Measurements from ENCODE around the gene GABRQ. TPM values are rescaled to one million over a fixed set of nuclear protein-coding genes. Genes with fewer than 3 reads are reported as not detected.
"Not testable (repeated sequence)": the region's sequence is repeated elsewhere in the genome, so short reads cannot be mapped to it uniquely, and the experiment has no call there.

GABRQ gene
- total RNA-seq, 1 experiment from 2014 or later = 3.9 TPM

DNA sequence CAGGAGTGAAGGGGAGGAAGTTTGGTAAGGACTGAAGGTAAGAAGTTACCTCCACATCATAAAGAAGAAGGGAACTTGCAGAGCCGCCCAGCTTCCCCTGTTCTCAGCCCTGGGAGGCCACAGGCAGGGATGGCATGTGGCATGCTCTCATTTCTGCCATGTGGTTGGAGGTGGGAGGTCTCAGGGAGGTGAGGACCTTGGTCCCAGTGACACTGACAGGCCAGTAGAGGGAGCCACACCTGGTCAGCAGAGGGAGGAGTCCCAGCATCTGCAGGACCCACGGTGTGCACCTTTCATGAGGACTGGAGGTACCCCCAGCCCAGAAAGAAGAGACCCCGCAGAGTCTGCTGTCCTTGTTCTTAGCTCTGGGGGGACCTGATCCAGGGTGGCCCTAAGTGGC, 43.3 kb downstream of the GABRQ start:
- not testable (repeated sequence) for H2AK5ac ChIP-seq (ENCODE audit: insufficient read length, low read length); H3K9ac ChIP-seq (ENCODE audit: extremely low read depth, insufficient read length, low read length); H4K8ac ChIP-seq (replicated peaks; ENCODE audit: insufficient read length, low read depth, low read length); H2BK120ac ChIP-seq (ENCODE audit: low read depth, low read length, poor library complexity, severe bottlenecking); H2BK5ac ChIP-seq (ENCODE audit: insufficient read length, low read length); H2BK12ac ChIP-seq (ENCODE audit: insufficient read length, low read depth, low read length); H3K4me3 Mint-ChIP-seq; H2AFZ ChIP-seq (ENCODE audit: low read length); H3K23ac ChIP-seq (ENCODE audit: insufficient read length, low read depth, low read length); H4K91ac ChIP-seq (ENCODE audit: insufficient read length, low read depth, low read length); H3K79me2 ChIP-seq (ENCODE audit: insufficient read depth, low read length); H3K36me3 Mint-ChIP-seq (ENCODE audit: insufficient read depth in 1 of 3, low read depth in 3 of 3); H3K18ac ChIP-seq (ENCODE audit: insufficient read length, low read depth, low read length); H3K27me3 ChIP-seq (ENCODE audit: insufficient read depth, low read length); H3K27ac Mint-ChIP-seq; H3K4me1 ChIP-seq (ENCODE audit: insufficient read depth, low read length); H3K4ac ChIP-seq (ENCODE audit: low read depth, low read length); H4K20me1 ChIP-seq (ENCODE audit: control insufficient read depth, insufficient read depth, insufficient read length); H3T11ph ChIP-seq (ENCODE audit: low read length); H2BK20ac ChIP-seq (ENCODE audit: low read depth, low read length, poor library complexity, severe bottlenecking); H2BK15ac ChIP-seq (ENCODE audit: low read depth, low read length); H3K9me3 ChIP-seq (ENCODE audit: control insufficient read depth, low read depth, low read length); H4K5ac ChIP-seq (ENCODE audit: insufficient read length, low read depth, low read length); DNase-seq; H3K56ac ChIP-seq (ENCODE audit: insufficient read length, low read depth, low read length); H3K4me1 Mint-ChIP-seq; H3K27ac ChIP-seq (ENCODE audit: insufficient read length, low read depth, low read length); H3K23me2 ChIP-seq (ENCODE audit: insufficient read length, low read depth, low read length, poor library complexity, severe bottlenecking); H3K4me2 ChIP-seq (ENCODE audit: insufficient read depth, insufficient read length, low read length); H3K14ac ChIP-seq (ENCODE audit: insufficient read depth, low read length); H3K79me1 ChIP-seq (ENCODE audit: insufficient read depth, low read depth, low read length, poor library complexity, severe bottlenecking)
- WGBS (ENCODE audit: extremely low coverage, insufficient read length, low lambda C conversion rate) = no CpG with 5 or more reads among the region's 3 CpGs
- Mint-ChIP-seq H3K9me3 (peaks cover 22 to 23% of the 10 kb centered on the region in 2 experiments), H3K27me3 (ENCODE audit: low read depth) (peaks cover 20% of the 10 kb centered on the region)

DNA sequence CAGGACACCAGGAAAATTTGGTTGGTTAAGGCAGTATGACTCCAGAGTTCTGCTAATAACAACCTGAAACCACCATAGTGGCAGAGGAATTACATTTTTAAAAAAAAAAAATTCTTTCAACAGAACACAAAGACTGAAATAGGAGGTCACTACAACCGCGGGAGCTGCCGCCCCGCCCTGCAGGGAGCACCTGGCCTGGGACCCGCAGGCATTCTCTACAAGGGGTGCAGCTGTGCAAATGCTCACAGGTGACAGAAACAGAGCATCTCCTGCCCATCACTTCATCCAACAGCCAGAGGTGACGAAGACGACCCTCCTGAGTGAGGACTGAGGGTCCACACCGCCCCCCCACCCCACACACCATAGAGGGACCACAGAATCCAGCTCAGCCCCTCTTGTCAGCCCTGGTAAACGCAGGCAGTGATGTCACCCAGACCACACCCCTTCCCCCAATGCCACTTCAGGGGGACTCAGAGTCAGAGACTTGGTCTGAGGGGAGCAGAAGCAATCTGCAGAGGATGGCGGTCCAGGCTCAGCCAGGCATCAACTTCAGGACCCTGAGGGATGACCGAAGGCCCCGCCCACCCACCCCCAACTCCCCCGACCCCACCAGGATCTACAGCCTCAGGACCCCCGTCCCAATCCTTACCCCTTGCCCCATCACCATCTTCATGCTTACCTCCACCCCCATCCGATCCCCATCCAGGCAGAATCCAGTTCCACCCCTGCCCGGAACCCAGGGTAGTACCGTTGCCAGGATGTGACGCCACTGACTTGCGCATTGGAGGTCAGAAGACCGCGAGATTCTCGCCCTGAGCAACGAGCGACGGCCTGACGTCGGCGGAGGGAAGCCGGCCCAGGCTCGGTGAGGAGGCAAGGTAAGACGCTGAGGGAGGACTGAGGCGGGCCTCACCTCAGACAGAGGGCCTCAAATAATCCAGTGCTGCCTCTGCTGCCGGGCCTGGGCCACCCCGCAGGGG, 60.5 kb downstream of the GABRQ start, which contains the start of gene MAGEA3:
Gene MAGEA3, plus strand, starts transcription at position 843 of the 980 bp plus-strand sequence. CDS start 2,039 bp downstream, outside the sequence.
- DNase-seq; H3K9ac ChIP-seq (ENCODE audit: extremely low read depth, insufficient read length, low read length): not testable (repeated sequence)
- no CpG with 5 or more reads among the region's 34 CpGs for WGBS (ENCODE audit: extremely low coverage, insufficient read length, low lambda C conversion rate)

More for the DNA sequence above, 60.5 kb downstream of the GABRQ start, which contains the start of gene MAGEA3:
- H3T11ph ChIP-seq (ENCODE audit: low read length); H3K14ac ChIP-seq (ENCODE audit: insufficient read depth, low read length); H2BK5ac ChIP-seq (ENCODE audit: insufficient read length, low read length); H4K5ac ChIP-seq (ENCODE audit: insufficient read length, low read depth, low read length); H3K23me2 ChIP-seq (ENCODE audit: insufficient read length, low read depth, low read length, poor library complexity, severe bottlenecking); H3K36me3 Mint-ChIP-seq (ENCODE audit: insufficient read depth in 1 of 3, low read depth in 3 of 3); H3K56ac ChIP-seq (ENCODE audit: insufficient read length, low read depth, low read length); H3K4me1 Mint-ChIP-seq; H3K9me3 ChIP-seq (ENCODE audit: control insufficient read depth, low read depth, low read length); H3K27ac Mint-ChIP-seq; H3K4me1 ChIP-seq (ENCODE audit: insufficient read depth, low read length); H2BK12ac ChIP-seq (ENCODE audit: insufficient read length, low read depth, low read length); H2BK15ac ChIP-seq (ENCODE audit: low read depth, low read length); H4K20me1 ChIP-seq (ENCODE audit: control insufficient read depth, insufficient read depth, insufficient read length); H2BK120ac ChIP-seq (ENCODE audit: low read depth, low read length, poor library complexity, severe bottlenecking); H2AFZ ChIP-seq (ENCODE audit: low read length); H3K27ac ChIP-seq (ENCODE audit: insufficient read length, low read depth, low read length); H3K4me3 Mint-ChIP-seq; H3K79me1 ChIP-seq (ENCODE audit: insufficient read depth, low read depth, low read length, poor library complexity, severe bottlenecking); H3K23ac ChIP-seq (ENCODE audit: insufficient read length, low read depth, low read length); H3K18ac ChIP-seq (ENCODE audit: insufficient read length, low read depth, low read length); H4K91ac ChIP-seq (ENCODE audit: insufficient read length, low read depth, low read length); H3K27me3 Mint-ChIP-seq (ENCODE audit: low read depth); H3K79me2 ChIP-seq (ENCODE audit: insufficient read depth, low read length); H3K4ac ChIP-seq (ENCODE audit: low read depth, low read length); H2AK5ac ChIP-seq (ENCODE audit: insufficient read length, low read length); H3K4me2 ChIP-seq (ENCODE audit: insufficient read depth, insufficient read length, low read length); H4K8ac ChIP-seq (replicated peaks; ENCODE audit: insufficient read length, low read depth, low read length); H2BK20ac ChIP-seq (ENCODE audit: low read depth, low read length, poor library complexity, severe bottlenecking); H3K27me3 ChIP-seq (ENCODE audit: insufficient read depth, low read length): not testable (repeated sequence)
- peaks cover 10 to 13% of the 10 kb centered on the region in 2 experiments; a peak in 4 of 5 replicates for H3K9me3 Mint-ChIP-seq
